CD4-positive, alpha-beta T cell treated with Interleukin-10 for 1 hour (primary cell): ENCODE results near the gene HSBP1L1.

ENCODE experiments used
- DNase-seq: peaks from one replicate; pipeline ENCODE4 v3.0.0-alpha.2; 2020

The HSBP1L1 gene

DNA sequence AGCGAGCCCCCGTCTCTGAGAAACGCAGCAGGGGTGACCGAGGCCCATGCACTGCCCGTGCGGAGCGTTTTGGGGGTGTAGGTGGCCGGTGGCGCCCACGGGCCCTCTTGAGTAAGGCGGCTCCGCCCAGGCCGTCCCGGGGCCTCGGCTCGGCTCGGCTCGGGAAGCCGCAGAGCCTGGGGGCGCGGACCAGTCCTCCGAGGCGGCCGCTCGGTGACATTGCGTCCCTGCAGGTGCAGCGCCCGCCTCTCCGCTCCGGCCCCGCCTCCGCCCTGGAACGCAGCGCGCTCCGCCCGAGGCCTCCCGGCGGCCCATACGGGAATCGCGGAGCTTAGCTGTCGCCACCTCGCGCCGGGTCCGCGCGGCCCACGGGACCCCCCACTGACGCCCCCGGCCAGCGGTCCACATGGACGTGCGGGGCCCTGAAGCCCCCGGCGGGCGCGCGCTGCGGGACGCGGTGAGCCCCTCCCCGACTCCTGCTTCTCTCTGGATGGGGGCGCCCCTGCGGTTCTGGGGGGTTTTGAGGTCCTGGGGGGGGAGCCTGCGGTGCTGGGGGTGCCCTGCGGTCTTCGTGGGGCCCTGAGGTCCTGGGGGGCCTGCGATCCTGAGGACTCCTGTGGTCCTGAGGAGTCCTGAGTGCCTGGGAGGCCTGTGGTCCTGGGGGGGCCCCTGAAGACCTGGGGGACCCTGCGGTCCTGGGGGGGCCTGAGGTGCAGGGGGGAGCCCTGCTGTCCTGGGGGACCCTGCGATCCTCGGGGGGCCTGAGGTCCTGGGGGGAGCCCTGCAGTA is at the start of gene HSBP1L1:
HSBP1L1 (plus strand) TSS at position 314 of the 789 bp plus-strand sequence; CDS start at position 407, 93 bp downstream.
- DNase-seq, result peak; percentile 70

DNA sequence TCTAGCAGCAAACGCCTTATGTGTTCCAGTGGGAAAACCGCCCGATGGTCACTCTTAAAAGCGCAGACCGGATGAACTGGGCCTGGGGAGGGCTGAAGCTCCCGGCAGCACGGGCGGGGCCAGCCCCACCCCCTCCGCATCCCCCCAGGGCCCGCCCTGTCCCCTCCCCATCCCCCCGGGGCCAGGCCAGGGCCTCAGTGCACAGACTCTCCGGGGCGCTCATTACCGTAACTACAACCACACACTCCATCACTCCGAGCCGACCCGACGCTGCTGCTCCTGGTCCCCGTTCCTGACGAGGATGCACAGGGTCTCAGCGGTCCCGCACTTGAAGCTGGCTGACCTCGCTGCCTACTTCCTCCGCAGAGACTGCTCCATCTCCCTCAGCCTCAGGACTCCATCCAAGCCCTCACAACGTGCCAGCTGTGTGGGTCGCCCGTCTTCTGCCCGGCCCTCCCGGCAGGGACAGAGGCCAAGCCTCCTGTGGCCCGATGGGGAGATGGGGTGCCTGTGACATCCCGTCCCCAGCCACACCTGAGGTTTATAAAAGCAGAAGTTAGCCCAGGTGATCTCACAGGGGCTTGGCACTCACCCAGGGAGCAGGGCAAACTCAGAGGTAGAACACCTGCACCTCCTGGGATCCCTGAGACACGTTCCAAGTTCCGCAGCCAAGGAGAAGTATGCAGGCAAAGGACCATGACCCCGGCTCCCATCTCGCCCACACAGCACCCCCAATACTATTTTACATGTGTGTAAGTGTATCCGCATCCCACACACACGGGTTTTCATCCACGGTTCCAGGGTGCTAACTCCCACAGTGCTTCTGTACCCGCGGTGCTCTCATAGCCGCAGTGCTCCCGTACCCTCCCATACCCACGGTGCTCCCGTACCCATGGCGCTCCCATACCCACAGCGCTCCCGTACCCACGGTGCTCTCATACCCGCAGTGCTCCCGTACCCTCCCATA is 49.0 kb upstream of the HSBP1L1 start:
- DNase-seq, result no peak

DNA sequence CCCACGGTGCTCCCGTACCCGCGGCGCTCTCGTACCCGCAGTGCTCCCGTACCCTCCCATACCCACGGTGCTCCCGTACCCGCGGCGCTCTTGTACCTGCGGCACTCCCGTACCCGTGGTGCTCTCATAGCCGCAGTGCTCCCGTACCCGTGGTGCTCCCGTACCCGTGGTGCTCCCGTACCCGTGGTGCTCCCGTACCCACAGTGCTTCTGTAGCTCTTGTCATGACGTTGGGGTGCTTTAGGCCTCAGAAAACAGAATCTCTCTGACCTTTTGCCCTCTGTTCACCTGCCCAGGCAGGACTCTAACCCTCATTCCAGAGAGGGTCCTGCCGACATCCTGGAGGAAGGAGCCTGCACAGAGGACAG is 48.3 kb upstream of the HSBP1L1 start:
- DNase-seq, result no peak

DNA sequence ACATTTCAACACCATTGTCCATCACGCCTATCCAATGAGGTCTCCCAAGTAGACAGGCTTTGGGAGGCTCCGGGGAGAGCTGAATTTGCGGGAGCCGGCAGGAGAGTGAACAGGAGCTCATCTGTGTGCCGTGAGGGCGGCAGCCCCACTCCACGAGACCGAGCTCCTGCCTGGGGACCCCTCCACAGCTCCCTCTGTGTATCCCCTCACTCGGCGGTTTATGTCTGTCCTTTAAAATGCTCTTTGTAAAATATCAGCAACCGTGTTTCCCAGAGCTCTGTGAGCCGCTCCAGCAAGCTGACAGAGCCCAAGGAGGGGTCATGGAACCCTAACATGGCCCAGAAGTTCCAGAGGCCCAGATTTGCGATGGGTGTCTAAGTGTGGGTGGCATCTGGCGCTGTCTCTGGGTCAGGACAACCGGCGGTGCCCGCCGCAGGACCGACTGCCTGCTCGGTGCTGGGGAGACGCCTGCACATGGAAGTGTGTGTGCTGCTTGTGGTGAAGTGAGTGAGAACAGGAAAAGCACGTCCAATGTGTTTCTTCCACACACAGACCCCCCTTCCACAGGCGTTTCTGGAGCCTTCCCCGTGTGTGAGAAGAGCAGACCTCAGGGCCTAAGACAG is 47.8 kb upstream of the HSBP1L1 start:
- DNase-seq, result no peak

DNA sequence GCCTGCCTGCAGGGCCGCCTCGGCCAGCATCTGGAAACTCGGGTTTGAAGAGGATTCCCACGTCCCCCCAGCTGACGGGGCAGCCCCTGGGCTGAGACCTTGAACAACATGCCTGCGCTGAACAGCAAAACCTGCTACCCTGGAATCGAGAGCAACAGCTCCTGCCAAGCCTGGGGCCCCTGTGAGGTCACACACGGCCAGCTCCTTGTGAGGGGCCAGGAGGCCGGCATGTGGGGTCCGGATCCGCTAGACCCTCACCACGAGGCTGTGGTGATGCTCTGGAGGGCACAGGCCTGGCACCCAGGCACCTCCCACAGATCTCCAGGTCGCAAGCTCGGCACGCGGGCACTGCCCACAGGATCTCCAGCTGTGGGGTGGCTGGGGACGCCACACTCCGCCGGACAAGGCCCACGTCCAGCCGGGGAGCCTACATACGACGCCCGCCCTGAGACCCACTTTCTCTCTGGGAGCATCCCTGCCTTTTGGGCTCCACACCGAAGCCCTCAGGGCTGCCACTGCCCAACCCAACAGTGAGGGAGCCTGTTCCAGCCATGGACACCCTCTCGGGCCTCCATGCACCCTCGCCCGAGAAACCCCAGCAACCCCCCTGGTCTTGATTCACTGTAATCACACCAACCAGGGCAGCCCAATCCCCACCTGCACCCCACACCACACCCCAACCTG is 47.1 kb upstream of the HSBP1L1 start:
- no peak for DNase-seq

DNA sequence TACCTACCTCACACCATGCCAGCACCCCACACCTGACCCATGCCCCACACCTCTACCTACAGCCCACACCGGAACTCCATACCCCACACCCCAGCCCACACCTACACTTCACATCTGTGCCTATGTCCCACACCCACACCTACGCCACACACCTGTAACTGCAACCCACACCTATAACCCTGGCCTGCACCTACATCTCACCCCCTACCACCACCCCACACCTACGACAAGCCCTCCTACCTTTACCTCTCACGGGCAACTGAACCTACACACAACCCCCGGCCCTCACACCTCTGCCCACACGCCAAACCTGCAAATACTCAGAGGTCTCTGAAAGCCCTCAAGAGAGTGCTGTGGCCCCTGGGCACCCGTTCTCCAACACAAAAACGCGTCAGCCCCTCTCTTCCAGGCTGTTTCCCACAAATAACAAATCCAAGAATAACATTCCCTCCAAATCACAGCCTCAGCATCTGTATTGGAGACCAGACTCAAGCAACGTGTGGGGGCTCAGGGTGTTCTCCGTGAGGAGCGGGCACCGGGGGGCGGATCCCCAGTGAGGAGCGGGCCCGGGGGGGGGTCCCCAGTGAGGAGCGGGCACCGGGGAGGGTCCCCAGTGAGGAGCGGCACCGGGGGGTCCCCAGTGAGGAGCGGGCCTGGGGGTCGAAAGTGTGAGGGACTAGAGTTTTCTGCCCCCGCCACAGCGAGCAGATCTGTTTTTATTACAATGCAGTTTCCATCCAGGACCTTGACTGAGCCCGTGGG is 46.4 kb upstream of the HSBP1L1 start:
- no peak for DNase-seq

DNA sequence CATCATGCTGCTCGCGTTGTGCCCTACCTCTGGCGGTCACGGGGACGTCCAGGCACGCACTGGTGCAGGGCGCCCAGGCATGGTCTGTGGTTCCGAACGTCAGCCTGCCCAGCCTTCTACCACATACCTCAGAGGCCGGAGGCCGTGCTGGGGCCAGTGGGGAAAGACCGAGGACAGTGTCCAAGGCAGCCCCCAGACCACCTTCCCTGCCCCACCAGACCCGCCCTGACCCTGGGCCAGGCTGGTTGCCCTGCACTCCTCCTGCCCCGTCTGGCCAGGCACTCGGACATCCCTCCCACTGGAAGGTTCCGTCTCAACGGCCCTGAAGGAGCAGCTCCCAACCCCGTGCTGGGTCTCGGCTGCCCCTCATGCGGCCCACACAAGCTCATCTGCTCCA is 45.8 kb upstream of the HSBP1L1 start:
- DNase-seq, result no peak

DNA sequence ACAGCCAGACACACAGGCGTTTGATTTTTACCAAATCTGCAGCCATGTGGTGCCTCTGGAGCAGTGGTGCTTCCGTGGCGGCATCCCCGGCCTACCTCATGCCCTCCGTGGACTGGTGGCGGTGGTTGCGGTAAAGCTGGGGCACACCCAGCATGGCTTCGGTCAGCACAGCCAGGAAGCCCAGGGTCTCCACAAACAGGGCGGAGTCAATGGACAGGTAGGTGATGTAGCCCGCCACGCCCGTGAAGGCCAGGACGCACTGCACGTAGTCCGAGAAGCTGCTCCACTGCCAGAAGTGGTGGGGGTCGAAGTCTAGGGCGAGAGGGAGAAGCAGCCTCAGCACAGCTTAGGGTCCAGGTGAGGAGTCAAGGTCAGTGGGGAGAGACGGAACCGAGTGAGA is 45.4 kb upstream of the HSBP1L1 start:
- DNase-seq, result no peak

DNA sequence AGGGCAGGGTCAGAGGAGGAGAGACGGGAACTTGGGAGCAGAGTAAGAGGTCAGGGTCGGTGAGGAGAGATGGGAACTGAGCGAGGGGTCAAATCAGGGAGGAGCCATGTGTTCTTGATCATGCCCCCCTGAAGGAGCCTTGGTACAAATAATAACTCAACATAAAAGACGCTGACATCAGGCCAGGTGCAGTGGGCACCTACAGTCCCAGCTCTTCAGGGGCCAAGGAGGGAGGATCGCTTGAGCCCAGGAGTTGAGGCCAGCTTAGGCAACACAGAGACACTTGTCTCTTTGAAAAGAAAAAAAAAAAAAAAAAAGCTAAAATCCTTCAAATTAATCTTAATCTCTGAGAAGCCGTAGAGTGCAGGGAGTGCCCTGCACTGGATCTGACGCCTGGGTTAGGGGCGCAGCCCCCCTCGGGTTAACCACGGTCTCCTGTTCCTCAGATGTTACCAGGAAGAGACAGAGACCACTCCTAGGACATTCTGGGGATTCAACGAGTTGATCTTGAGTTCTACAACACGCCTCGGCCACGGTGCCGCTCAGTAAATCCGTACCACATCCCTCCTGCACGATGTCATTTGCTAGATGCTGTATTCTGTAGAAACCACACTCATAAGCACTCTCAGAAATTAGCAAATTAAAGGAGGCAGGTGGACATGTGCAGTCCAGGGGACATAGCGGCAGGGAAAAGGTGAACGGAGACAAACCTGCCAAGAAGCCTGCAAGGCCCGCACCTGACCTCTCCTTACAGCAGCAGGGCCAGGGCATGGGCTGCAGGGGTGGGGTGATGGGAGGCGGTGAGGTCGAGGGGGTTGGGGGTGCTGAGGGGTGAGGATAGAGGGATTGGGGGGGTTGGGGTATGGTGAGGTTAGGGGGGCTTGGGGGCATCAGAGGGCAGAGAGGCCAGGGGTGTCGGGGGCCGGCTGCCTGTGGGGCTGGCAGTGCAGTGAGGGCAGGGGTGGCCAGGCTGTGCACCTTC is 42.2 kb upstream of the HSBP1L1 start:
- no peak for DNase-seq

DNA sequence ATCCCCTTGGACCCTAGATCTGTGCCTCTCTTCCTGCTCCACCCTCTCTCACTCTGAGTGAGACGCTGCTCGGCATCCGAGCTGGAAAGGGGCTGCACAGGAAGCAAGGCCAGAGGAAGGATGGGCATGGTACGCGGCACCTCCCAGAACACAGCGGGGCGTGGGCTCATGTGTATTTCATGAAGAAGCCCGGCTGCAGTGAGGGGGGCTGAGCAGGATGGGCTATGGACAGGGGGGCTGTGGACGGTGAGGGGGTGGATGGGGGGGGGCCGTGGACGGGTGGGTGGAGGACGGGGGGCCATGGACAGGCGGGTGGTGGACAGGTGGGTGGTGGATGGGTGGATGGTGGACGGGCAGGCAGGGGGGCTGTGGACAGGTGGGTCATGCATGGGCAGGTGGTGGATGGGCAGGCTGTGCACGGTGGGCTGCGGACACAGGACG is 41.5 kb upstream of the HSBP1L1 start:
- no peak for DNase-seq

DNA sequence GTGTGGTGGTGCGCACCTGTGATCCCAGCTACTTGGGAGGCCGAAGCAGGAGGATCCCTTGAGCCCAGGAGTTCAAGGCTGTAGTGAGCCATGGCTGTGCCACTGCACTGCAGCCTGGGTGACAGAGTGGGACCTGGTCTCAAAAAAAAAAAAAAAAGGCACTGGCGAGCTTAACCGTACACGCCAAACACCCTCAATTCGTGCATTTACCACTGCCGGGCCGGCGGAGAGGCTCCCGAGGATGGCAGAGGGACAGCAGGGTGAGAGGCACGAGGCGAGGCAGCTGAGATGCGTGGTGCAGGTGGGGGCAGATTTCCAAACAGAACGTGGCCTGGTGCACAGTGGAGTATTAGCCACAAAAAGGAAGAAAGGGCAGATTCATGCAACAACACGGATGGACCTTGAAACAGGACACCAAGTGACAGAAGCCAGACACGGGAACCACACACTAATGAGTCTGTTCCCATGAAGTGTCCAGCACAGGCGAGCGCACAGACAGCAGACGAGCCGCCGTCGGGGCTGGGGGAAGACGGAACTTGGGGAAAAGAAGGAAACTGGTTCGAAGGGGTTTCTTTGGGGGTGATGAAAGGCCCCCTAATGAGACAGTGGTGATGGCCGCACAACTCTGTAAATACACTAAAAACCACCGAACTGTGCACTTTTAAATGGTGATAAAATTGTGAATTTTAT is 40.4 kb upstream of the HSBP1L1 start:
- DNase-seq, result no peak

DNA sequence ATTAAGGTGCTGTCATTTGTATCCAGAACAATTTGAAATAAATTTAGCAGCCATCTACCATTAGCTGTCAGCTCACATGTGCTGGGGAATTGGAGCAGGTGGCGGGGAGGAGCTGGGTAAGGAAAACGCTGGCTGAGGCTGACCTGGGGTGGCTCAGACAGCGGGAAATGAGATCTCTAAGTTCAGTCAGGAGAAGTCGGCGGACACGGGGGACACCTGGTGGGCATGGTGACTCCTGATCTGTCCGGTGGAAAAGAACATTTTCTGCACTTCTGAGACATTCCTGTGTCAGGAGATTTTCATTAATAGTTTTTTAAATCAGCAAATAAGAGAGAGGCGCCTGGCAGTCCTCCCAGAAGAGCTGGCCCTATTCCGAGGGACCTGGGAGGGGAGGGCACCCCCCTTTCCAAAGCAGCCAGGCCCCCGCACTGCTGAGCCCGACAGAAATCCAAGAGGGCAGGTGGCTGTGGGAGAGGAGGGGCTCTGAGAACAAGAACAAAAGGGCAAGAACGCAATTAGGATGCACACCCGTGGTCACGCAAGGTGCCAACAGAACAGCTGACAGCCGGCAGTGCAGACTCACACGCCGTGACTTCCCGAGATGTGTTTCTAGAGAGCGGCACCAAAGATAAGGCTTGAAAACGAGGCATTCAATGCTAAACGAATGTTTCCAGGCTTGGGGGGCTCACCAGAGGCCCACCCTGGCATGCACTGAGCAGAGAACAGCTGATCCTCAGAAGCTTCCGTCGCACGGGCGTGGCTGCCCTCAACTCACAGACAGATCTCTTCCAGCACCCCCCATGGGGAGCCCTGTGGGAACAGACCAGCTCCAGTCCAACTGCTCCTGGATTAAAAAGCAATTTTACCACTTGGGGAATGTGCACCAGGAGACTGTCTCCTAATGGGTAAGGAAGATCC is 39.4 kb upstream of the HSBP1L1 start:
- no peak for DNase-seq

DNA sequence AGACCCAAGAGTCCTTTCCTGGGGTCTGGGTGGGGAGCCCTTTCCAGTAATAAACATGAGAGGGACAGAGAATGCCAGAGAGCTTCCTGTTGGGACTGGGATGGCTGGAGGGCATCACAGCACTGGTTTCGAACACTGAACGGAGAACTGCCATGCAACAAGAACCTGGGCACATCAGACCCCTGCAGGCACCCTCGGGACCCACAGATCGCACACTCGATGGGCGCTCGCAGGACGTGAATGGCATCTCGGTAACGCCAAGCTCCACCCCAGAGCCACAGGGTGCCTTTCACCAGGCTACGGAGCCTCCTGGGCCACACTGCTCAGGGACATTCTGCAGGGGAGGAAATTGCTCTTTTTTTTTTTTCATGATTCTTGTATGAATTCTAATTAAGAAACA is 38.1 kb upstream of the HSBP1L1 start:
- DNase-seq, result no peak

DNA sequence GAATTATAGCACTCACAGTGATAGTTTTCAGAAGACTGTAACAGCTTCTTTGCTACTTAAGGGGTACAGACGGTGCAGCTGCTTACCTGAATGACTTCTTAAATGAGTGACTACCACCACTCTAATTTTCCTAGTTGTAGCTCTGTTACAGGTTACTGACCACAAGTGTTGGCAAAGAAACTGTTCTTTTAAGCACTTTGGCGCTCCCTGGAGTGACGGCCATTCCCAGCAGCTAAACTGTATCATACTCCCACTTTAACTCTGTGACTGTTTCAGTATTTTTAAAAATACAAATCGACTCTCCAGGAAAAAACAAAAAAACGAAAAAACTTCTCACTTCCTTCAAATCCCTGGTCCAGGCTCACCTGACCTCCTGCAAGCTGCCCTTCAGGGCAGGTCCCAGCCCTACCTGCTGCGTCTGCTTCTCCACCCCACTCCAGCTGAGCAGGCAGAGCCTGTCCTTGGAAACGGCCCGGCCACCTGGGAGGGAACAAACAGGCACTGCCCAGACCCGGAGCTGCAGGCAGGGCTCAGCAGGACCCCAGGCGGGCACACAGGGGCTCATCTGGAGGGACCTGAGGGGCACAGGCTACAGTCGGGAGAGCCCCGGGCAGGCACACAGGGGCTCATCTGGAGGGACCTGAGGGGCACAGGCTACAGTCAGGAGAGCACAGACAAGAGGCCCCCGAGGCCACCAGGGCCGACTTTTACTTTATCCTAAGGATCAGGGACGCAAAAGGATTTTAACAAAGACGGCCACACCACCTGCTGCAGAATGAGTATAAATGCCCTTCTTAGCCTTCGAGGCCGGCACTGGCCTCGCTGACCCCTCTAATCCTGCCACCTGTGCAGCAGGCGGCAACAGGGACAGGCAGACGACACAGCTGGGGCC is 37.5 kb upstream of the HSBP1L1 start:
- DNase-seq, result no peak

DNA sequence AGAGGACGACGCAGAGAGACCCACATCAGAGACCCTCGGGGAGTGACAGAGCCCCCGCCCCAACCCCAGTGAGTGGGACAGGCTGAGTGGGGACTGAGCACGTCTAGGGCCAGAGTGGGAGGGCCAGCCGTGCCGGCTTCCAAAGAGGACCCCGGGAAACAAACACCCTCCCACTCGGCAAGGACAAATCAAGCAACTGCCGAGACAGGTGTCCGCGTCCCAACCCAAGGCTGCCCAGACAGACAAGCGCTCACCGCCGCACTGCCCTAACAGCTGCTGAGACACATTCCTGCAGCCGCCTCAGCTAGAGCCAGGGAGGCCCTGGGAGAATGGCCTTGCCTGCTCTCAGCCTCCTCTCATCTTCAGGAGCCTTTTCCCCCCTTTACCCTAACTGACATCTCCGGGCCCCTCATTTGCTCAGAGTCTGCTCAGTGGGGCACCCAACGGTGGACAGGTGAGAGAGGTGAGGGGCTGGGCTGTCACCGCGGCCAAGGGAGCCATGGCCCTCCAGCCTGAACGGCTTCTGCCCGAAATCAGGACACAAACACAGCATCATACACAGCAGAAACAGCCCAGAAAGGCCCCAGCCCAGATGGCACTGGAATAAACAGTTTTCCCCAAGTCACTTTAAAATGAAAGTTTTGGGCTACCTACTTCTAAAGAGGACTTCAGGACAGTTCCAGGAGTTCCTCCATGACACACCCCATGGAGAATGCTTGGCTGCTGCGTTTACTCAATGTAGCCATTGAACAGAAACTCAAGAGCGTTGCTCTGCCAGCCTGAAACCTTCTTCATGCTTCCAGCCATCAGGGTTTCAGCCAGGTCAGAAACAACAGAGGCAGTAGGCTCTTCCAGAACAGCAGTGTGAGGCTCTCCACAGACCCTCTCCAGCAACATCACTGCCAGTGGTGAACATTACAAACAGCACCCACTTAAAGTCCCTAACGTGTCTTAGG is 36.6 kb upstream of the HSBP1L1 start:
- DNase-seq, result no peak

DNA sequence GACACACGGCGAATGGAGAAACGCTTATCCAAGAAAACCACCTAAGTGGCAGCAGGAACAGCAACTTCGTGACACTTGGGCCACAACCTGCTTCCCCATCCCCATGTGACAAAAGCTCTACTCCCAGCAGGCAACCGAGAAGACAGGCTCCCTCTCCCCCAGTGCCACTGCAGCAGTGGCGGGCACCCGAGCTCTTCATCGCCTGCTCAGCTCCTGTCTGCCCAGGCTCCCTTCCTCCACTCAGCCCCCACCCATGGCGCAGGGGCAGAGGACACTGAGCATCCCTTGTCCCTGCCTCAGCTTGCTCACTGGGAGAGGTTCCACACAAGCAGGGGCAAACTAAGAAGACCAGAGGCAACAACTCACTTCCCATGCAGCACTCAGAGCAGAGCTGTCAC is 35.9 kb upstream of the HSBP1L1 start:
- no peak for DNase-seq
